Neural progenitor cell (in vitro differentiated cells): Measurements from ENCODE around the gene PXDN.

Experiments used
- EZH2 ChIP-seq: fragments of 200-600 bp; sonication (generic); IDR thresholded peaks from 2 replicates; pipeline ENCODE4 v1.6.1; 2017; ENCODE audit warnings: antibody characterized with exemption, mild to moderate bottlenecking, moderate library complexity
- EZH2phosphoT487 ChIP-seq: fragments of 200-600 bp; sonication (generic); IDR thresholded peaks from 2 replicates; pipeline ENCODE4 v1.6.1; 2017; ENCODE audit warnings: antibody characterized with exemption
- TF ChIP-seq, protein P1 (sequence below): fragments of 200-600 bp; sonication (generic); IDR thresholded peaks from 2 replicates; pipeline ENCODE4 v1.5.1; 2017; ENCODE audit warnings: antibody characterized with exemption, mild to moderate bottlenecking

DNA sequence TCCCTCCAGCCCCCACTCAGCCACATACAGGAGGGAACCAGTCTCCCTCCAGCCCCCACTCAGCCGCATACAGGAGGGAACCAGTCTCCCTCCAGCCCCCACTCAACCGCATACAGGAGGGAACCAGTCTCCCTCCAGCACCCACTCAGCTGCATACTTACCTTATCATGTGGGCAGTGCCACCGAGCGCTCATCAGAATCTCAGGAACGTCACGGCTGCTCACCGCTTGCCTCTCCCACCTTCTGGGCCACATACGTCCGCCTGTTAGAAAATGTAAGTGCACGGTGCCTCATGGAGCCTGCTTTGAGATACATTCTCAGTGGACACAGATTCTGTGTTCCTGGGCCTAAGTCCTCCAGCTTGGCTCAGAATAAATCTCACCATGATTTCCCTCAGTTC, 124.8 kb downstream of the PXDN start:
- TF ChIP-seq, protein P1, sequence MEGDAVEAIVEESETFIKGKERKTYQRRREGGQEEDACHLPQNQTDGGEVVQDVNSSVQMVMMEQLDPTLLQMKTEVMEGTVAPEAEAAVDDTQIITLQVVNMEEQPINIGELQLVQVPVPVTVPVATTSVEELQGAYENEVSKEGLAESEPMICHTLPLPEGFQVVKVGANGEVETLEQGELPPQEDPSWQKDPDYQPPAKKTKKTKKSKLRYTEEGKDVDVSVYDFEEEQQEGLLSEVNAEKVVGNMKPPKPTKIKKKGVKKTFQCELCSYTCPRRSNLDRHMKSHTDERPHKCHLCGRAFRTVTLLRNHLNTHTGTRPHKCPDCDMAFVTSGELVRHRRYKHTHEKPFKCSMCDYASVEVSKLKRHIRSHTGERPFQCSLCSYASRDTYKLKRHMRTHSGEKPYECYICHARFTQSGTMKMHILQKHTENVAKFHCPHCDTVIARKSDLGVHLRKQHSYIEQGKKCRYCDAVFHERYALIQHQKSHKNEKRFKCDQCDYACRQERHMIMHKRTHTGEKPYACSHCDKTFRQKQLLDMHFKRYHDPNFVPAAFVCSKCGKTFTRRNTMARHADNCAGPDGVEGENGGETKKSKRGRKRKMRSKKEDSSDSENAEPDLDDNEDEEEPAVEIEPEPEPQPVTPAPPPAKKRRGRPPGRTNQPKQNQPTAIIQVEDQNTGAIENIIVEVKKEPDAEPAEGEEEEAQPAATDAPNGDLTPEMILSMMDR, result no peak
- no peak for TF ChIP-seq EZH2phosphoT487
- no peak for TF ChIP-seq EZH2
